ENCODE results near the gene TMEM242.

DNA sequence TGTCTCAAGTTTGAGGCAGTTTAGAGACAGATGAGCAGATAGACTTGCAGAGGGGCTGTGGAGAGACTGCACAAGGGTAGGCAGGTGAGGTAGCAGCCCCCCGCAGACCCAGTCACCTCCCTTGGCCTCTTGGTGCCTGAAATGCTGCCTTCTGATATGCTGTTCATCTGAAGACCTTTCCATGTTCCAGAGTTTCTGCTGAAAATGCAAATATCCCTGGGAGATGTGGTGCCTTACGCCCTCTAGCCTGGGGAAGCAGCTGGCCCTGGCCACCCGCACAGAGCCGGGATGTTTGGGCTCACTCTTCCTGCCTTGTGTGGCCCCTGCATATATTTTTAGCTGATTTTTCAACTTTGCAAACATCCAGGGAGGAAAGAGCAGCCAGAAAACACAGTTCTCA lies 51.4 kb downstream of the TMEM242 start:
- TF ChIP-seq, protein P1, sequence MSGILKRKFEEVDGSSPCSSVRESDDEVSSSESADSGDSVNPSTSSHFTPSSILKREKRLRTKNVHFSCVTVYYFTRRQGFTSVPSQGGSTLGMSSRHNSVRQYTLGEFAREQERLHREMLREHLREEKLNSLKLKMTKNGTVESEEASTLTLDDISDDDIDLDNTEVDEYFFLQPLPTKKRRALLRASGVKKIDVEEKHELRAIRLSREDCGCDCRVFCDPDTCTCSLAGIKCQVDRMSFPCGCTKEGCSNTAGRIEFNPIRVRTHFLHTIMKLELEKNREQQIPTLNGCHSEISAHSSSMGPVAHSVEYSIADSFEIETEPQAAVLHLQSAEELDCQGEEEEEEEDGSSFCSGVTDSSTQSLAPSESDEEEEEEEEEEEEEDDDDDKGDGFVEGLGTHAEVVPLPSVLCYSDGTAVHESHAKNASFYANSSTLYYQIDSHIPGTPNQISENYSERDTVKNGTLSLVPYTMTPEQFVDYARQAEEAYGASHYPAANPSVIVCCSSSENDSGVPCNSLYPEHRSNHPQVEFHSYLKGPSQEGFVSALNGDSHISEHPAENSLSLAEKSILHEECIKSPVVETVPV (CRISPR knock-in tag; IDR thresholded peaks at IDR 0.05) = no peak
- TF ChIP-seq, protein P2, sequence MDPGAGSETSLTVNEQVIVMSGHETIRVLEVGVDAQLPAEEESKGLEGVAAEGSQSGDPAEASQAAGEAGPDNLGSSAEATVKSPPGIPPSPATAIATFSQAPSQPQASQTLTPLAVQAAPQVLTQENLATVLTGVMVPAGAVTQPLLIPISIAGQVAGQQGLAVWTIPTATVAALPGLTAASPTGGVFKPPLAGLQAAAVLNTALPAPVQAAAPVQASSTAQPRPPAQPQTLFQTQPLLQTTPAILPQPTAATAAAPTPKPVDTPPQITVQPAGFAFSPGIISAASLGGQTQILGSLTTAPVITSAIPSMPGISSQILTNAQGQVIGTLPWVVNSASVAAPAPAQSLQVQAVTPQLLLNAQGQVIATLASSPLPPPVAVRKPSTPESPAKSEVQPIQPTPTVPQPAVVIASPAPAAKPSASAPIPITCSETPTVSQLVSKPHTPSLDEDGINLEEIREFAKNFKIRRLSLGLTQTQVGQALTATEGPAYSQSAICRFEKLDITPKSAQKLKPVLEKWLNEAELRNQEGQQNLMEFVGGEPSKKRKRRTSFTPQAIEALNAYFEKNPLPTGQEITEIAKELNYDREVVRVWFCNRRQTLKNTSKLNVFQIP (CRISPR knock-in tag; IDR thresholded peaks at IDR 0.05; ENCODE audit: borderline replicate concordance, low read depth) = no peak
- TF ChIP-seq, protein P3, sequence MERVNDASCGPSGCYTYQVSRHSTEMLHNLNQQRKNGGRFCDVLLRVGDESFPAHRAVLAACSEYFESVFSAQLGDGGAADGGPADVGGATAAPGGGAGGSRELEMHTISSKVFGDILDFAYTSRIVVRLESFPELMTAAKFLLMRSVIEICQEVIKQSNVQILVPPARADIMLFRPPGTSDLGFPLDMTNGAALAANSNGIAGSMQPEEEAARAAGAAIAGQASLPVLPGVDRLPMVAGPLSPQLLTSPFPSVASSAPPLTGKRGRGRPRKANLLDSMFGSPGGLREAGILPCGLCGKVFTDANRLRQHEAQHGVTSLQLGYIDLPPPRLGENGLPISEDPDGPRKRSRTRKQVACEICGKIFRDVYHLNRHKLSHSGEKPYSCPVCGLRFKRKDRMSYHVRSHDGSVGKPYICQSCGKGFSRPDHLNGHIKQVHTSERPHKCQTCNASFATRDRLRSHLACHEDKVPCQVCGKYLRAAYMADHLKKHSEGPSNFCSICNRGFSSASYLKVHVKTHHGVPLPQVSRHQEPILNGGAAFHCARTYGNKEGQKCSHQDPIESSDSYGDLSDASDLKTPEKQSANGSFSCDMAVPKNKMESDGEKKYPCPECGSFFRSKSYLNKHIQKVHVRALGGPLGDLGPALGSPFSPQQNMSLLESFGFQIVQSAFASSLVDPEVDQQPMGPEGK (CRISPR knock-in tag; IDR thresholded peaks at IDR 0.05; ENCODE audit: borderline replicate concordance) = no peak
- TF ChIP-seq ZFP3 (CRISPR knock-in tag; IDR thresholded peaks at IDR 0.05) = no peak
- TF ChIP-seq SNAI2 (CRISPR knock-in tag; IDR thresholded peaks at IDR 0.05) = no peak
- no peak for TF ChIP-seq RARB (CRISPR knock-in tag; IDR thresholded peaks at IDR 0.05)
- TF ChIP-seq, protein P4, sequence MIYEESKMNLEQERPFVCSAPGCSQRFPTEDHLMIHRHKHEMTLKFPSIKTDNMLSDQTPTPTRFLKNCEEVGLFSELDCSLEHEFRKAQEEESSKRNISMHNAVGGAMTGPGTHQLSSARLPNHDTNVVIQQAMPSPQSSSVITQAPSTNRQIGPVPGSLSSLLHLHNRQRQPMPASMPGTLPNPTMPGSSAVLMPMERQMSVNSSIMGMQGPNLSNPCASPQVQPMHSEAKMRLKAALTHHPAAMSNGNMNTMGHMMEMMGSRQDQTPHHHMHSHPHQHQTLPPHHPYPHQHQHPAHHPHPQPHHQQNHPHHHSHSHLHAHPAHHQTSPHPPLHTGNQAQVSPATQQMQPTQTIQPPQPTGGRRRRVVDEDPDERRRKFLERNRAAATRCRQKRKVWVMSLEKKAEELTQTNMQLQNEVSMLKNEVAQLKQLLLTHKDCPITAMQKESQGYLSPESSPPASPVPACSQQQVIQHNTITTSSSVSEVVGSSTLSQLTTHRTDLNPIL (CRISPR knock-in tag; IDR thresholded peaks at IDR 0.05; ENCODE audit: low read depth) = no peak
- no peak for TF ChIP-seq PPARA (CRISPR knock-in tag; IDR thresholded peaks at IDR 0.05; ENCODE audit: borderline replicate concordance)
- no peak for TF ChIP-seq ZNF8 (CRISPR knock-in tag; IDR thresholded peaks at IDR 0.05)
- TF ChIP-seq CSDC2 (CRISPR knock-in tag; IDR thresholded peaks at IDR 0.05) = no peak
- TF ChIP-seq TCF4 (CRISPR knock-in tag; IDR thresholded peaks at IDR 0.05; ENCODE audit: borderline replicate concordance) = no peak
- no peak for TF ChIP-seq ZC3H10 (CRISPR knock-in tag; IDR thresholded peaks at IDR 0.05)
